GM19468 (cell line): ENCODE measurements around the gene RHOT2.

Experiments used
- ATAC-seq: cut with Tn5 transposase; IDR thresholded peaks from one replicate; pipeline ENCODE4 v1.9.1; 2021; ENCODE audit warnings: mild to moderate bottlenecking, moderate library complexity, moderate number of reproducible peaks; ENCODE audit not compliant: unreplicated experiment; ENCODE audit errors: extremely low read depth

The RHOT2 gene

DNA sequence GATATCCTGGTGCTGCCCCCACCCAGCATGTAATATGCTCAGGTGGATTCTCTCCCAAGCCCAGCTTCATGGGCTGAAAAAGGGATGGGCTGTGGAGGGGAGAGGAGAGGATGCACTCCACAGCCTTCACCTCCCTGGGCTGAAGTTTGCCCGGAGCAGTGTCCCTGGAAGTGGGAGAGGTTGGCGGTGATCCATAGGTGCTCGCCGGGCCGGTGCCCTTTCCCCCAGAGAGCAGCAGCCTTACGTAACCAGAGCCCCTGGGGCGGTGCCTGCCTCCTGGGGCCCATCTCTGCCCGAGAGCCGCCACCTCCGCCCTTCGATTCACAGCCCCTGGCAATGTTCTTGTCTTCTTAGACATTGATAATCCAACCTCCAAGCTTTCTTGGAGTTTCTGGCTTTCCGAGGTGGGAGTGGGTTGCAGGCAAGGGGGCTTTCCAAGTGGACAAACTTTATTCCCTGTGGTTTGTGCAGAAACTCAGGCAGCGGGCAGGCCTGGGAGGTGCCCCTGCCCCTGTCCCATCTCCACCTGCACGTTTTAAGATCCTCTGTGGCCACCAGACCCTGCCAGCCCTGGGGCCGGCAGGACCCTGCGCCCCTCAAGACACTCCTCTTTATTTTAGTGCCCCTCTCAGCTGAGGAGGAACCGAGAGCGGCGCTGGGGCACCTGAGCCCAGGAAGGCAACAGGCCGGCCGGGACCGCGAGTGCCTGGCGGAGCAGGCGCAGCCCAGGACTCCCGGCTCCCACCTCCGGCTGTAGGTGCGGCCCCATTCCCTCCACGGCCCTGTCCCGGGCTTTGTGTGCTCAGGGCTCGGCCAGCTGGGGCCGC lies 21.9 kb upstream of the RHOT2 start:
- ATAC-seq = no peak

DNA sequence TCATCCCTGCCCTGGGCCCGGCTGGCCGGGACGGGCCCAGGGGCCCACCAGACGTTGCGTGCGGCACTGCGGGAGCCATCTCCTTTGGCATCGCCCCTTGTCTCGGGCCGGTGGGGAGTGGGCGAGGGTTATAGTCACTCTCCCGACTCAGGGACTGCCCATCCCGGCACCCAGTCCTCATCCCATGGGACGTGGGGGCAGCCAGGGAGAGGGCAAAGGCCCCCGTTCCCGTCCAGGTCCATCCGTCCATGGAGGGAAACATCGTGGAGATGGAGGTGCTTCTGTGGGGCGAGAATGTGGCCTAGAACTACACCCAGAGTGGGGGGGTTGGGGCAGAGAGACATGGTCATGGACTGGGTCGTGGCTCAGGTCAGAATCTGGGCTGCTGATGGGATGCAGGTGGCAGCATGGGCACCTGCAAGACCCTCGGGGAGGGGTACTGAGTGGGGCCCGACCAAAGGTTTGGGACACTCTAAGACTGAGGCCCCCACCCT lies 21.2 kb upstream of the RHOT2 start:
- no peak for ATAC-seq

GRCh38 chr16:647173-647902 lies 20.6 kb upstream of the RHOT2 start:
- no peak for ATAC-seq

DNA sequence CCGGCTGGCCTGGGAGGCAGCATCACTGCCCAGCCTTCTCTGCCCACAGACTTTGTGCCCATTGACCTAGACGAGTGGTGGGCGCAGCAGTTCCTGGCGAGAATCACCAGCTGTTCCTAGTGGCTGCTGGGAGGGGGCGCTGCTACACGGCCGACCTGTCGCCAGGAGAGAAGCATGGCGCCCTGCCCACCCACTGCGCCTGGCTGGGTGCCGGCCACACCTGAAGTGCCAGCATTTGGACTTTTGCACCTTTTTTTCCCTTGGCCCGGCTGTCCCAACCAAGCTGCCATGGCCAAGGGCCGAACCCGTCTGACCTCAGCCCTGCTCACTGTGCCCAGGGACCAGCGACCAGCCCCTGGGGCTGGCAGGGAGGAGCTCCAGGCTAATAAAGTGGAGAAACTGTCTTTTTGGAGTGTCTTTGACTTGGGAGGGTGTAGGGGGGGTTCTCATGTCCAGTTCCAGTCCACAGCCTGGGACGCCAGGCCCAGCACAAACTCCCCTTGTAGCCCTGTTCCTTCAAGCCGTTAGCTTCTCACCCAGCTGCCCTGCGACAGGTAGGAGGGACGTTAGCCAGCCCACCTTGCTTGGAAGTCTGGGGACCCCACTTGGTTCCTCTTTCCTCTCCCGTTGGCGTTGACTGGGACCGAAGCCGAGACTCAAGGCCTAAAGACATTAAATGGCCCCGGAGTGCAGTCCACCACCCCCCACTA lies 19.7 kb upstream of the RHOT2 start:
- no peak for ATAC-seq

DNA sequence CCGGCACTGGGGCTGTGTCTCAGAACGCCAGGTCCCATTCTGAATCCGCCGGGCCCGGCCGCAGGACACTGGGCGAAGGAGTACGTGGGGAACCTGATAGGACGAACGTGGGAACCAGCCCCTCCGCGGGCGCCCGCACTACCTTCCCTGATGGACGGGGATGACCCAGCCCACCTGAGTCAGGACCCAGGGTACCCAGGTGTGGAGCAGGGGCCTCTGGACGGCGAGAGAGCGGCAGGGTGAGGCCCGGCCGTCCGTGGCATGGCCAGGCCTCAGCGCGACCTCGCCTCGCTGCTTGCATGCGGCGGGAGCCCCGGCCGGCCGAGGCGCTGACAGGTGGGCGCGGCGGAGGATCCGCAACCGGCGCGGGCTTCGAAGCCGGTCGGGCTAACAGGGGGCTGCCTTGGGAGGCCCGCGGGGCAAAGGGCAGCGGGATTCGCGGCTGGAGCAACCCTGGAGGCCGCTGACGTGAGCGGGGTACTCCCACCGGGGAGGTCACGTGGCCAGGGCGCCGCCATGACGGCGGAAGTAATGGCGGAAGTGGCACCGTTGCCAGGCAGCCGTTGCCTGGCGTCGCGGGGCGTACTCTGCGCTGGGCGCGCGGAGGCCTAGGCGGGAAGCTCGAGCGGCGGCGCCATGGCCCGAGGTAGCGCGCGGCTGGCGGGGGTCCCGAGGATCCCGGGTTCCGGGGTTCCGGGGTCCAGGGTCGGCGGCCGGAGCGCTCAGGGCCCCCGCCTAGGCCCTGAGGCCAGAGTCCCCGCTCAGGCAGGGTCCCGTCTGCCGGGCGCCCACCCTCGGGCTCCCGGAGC lies 18.9 kb upstream of the RHOT2 start, which contains the start of gene WDR90:
Gene WDR90, plus strand, starts transcription at position 585 of the 809 bp plus-strand sequence. Its CDS starts 52 bp downstream, at position 637.
- peak; percentile 69 for ATAC-seq

DNA sequence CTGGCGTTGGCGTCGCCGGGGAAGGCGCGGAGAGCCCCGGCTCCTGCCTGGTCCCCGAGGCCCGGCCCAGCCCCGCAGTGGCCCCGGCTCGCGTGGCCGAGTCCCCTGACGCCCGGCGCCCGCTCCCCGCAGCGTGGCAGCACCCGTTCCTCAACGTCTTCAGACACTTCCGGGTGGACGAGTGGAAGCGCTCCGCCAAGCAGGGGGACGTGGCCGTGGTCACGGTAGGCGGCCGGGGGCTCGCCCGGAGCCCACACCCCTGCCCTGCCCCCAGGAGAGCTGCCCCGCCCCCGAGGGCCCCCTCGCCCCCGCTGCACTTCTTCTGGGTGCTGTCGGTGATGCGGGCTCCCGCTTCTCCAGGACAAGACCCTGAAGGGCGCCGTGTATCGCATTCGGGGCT lies 18.3 kb upstream of the RHOT2 start:
- ATAC-seq = no peak

GRCh38 chr16:651844-652243 lies 16.1 kb upstream of the RHOT2 start:
- ATAC-seq = no peak

DNA sequence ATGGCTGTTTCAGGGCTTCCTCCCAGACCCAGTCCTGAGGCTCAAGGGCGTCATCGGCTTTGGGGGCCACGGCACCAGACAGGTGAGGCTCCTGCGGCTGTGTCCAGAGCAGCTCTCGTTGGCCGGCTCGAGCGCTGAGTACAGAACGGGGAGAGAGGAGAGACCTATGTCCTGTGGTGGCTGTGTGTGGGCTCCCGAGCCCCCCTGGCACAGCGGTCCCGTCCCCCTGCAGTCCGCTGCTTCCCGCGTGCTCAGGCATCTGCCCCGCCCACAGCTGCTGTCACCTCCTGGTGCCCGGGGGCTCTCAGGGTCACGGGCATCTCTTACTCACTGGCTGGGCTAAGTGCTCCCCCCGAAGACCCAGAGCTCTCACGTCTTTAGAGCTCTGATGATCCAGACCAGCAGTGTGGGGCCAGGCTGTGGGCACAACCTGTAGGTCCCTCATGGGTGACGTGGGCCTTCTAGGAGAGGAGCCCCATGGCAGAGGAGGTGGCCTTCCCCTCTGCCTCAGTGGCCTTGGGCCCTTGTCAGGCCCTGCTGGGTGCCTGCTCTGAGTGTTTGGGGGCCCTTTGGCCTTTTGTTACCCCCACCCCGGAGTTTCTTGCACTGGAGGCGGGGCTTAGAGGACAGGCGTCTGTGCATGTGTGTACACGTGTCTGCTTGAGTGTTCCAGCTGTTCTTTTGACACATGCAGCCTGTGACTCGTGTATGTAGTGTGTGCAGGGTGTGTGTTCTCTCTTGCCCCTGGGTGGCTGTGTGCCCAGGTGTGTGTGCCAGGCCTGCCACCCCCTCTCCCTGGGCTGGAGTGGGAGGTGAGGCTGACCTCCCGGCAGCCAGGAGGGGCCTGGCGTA lies 15.3 kb upstream of the RHOT2 start:
- ATAC-seq = no peak

- no peak for ATAC-seq
Measured at GRCh38 chr16:654034-654433, 13.9 kb upstream of the RHOT2 start.

DNA sequence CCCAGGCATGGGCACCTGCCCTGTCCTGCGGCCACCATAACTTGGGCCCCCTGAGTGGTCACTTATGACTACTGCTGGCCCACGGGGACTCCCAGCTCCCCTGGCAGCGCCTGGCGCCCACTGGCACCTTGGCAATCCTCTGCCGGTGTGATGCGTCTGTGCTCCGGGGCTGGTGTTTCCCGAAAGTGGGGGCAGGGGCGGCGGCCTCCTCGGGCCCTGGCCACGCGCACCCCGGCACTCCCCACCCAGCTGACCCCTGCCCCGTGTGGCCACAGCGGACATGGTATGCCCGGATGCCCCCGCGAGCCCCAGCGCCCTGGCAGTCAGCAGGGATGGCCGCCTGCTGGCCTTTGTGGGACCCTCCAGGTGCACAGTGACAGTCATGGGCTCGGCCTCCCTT lies 10.4 kb upstream of the RHOT2 start:
- ATAC-seq = no peak

- no peak for ATAC-seq
Measured at GRCh38 chr16:658679-659571, 9.0 kb upstream of the RHOT2 start.

- ATAC-seq = no peak
Measured at GRCh38 chr16:659618-660017, 8.3 kb upstream of the RHOT2 start.

DNA sequence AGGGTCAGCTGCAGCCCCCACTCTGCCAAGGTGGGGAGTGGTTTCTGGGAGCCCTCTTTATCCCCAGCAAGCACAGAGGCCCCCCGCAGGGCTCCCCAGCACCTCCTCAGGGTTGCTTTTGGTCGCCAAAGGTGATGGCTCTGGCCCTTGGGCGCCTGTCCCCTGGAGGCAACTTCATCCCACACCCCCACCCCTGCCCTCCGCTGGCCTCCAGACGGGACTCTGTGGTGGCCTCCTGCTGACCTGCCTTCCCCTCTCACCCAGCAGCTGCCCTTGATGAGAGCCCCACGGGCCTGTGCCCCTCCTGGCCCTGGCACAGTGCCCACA lies 7.8 kb upstream of the RHOT2 start:
- no peak for ATAC-seq

- ATAC-seq = peak; percentile 54
Measured at GRCh38 chr16:660459-661183, 7.3 kb upstream of the RHOT2 start.

DNA sequence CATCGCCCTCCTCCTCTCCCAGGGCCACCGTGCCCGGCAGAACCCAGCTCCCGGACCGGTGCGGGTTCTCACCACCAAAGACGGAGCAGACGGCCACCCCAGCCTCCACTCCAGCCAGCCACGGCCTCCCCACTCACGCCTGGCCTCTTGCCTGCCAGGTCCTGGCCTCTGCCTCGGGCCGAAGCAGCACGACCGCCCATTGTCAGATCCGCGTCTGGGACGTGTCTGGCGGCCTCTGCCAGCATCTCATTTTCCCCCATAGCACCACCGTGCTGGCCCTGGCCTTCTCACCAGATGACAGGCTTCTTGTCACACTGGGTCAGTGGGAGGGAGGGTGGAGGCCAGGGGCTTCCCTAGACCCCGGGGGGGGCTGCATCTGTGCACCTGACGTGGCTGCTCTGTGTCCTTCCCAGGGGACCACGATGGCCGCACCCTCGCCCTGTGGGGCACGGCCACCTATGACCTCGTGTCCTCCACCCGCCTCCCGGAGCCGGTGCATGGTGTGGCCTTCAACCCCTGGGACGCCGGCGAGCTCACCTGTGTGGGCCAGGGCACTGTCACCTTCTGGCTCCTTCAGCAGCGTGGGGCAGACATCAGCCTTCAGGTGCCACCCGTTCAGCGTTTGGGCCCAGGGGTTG lies 6.6 kb upstream of the RHOT2 start:
- ATAC-seq = no peak

GRCh38 chr16:662095-662494 lies 5.8 kb upstream of the RHOT2 start:
- no peak for ATAC-seq

DNA sequence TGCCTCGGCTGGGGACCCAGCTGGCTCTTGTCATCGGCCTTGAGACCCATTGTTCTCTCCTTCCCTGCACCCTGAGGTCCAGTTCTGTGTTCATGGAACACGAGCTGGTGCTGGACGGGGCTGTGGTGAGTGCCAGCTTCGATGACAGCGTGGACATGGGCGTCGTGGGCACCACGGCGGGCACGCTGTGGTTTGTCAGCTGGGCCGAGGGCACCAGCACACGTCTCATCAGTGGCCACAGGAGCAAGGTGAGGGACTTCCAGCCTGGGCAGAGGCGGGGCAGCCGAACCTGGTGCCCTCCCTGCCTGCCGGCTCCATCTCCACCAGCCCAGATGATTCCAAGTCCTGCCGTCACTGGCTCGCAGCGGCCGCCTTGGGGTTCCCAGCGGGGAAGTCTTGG lies 5.3 kb upstream of the RHOT2 start:
- ATAC-seq = no peak
